Measurements from ENCODE around the gene LGALS7B.
"Not testable (repeated sequence)": the region's sequence is repeated elsewhere in the genome, so short reads cannot be mapped to it uniquely, and the experiment has no call there.

LGALS7B gene

DNA sequence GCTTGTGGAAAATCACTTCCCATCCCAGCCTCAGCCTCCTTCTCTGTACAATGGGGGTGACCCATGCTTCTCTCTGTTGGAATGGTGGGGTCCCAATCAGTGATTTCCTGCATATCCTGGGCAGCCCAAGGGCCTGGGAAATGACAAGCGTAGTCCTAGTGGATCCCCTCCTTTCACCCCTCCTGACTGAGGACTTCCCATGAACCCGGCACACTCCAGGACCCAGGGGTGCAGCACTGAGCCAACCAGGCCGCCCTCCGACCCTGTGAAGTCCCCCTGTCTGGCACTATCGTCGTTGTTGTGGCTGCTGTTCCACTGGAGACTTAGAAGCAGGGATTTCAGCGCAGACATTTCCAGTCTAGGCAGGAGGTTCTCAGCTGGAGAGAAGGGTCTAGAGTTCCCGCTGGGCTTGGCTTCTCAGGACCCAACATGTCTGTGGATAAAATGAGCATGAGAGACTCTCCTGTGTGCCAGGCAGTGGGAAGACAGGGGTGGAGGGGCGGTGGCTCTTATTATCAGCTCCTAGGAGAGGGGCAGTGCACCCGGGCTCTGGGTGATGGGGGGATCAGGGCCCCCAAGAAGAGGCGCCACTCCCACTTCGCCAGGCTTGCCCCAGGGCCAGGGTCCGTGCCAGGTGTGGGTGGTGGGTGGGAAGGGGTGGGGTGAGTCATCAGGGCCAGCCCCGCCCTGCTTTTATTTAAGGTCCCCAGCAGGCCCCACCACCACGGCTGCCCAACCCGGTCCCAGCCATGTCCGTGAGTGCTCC lies at the start of gene LGALS7B:
Gene LGALS7B (plus strand): TSS at position 723 of the 766 bp plus-strand sequence. CDS start 27 bp downstream, at position 750.
- DNase-seq: no peak

DNA sequence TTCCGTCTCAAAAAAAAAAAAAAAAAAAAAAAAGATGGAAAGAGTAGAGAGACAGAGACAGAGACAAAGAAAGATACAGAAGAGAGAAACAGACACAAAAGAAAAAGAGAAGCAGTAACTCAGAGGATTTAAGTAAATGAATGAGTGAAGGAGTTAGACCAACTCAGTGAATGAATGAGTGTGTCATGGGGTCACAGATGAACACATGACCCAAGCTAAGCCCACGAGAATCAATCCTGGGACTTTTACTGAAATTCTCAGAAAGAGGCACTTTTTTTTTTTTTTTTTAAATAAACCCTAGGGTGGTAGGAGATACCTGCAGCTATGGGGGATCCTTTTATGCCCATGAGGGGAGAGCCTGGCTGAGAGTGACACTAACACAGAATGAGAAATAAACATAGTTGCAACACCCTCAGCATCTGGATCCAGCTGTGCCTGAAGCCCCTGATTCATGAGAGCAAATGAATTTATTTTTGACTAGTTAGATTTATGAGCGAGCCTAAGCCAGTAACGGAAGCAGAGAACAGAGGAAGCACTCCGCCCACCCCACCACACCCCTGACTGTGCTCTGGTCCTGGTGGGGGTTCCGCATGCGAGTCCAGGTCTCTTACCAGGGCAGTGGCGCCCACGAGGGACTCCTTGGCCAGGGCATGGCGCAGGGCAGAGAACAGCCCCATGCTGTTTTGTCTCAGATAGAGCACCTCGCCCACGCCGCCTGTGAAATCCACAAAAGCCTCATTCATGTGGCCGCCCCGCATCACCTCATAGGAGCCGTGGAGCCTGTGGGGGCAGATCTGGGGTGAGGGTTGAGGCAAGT lies 49.4 kb upstream of the LGALS7B start:
- DNase-seq: no peak

DNA sequence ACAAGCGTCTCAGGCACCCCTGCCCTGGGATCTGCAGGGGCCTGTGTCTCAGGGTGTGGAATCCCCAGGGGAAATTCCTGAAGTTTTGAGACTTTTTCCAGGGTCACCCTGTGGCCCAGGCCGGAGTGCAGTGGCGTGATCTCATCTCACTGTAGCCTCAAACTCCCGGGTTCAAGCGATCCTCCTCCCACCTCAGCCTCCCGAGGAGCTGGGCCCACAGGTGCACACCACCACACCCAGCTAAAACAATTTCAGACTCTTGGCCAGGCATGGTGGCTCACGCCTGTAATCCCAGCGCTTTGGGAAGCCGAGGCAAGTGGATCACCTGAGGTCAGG lies 48.8 kb upstream of the LGALS7B start:
- DNase-seq: no peak

DNA sequence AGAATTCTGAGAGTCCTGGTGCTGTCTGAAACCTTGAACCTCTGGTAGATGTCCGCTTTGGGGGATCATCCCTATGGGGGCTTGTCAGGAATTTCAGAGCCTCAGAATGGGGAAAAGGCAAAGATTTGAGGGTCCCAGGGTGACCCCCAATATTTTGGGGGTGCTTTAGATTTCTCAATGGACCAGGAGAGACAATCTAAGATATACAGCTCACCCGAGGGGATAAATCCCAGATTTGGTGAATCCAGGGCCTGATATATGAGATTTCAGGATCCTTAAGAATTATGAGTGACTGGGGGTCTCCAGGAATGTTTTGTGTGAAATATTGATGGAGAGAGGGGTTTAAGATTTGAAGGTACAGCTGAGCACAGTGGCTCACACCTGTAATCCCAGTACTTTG lies 48.1 kb upstream of the LGALS7B start:
- DNase-seq: no peak

DNA sequence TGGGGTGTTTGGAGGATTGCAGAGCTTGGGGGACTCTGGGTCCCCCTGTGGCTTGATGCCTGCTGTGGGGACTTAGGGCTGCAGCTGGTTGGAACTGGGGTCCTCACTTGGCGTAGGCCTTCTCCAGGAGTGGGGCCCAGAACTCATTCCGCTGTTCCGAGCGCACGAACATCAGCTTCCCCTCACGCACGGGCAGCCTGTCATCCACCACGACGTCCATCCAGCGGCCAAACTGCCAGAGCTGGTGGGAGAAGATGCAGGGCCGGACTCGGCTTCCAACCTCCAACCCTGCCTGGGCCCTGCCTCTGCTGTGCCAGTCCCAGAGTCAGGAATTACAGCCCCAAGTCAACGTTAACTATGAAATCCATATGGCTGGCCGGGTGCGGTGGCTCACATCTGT lies 47.3 kb upstream of the LGALS7B start:
- DNase-seq: no peak

DNA sequence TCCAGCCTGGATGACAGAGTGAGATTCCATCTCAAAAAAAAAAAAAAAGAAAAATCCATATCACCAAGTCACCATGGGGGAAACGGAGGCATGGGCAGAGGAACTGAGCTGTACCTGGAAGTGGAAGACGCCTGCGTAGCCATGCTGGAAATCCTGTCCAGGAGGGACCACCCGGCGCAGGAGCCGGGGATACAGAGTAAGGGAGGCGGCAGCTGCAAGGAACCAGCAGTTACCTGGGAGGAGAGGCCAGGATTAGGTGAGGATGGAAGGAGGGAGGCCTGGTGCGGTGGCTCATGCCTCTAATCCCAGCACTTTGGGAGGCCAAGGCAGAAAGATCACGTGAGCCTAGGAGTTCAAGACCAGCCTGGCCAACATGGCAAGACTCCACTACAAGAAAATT lies 46.7 kb upstream of the LGALS7B start:
- DNase-seq: no peak

DNA sequence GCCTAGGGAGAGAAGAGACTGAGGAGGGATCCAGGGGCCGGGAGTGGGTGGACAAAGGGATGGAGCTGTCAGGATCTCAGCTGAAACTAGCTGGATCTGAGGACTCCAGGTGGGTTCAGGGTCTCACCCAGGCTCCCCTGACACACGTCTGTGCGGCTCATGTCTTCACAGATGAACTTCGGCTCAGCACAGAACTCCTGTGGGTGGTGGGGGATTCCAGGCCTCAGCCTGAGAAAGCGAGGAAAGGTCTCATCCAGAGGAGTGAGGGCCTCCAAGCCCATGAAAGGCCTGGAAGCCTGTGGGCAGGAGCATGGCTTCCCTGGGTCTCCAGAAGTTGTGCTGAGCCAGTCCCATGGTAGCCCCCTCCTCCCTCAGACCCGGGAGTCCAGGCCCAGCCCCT lies 46.1 kb upstream of the LGALS7B start:
- no peak for DNase-seq

DNA sequence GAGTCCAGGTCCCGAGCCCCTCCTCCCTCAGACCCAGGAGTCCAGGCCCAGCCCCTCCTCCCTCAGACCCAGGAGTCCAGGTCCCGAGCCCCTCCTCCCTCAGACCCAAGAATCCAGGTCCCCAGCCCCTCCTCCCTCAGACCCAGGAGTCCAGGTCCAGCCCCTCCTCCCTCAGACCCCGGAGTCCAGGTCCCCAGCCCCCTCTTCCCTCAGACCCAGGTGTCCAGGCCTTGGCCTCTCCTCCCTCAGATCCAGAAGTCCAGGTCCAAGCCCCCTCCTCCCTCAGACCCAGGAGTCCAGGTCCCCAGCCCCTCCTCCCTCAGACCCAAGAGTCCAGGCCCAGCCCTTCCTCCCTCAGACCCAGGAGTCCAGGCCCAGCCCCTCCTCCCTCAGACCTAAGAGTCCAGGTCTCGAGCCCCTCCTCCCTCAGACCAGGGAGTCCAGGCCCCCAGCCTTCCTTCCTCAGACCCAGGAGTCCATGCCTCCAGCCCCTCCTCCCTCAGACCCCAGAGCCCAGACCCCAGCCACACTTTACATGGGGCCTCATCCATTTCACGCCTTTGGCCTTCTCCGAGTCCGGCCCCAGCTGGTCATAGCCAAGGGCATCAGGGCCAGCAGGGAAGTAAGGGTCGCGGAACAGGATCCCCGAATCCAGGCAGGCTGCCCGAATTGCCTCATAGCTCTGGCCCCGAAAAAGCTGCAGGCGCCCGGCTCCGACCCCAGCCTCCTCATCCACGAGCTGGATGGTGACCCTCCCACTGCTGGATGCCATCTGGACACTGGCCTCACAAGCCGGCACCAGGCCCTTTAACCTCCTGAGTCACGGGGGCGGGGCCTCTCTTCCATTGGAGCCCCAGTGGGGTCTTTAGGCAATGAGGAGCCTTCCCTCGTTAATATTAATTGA lies 45.4 kb upstream of the LGALS7B start:
- no peak for DNase-seq

DNA sequence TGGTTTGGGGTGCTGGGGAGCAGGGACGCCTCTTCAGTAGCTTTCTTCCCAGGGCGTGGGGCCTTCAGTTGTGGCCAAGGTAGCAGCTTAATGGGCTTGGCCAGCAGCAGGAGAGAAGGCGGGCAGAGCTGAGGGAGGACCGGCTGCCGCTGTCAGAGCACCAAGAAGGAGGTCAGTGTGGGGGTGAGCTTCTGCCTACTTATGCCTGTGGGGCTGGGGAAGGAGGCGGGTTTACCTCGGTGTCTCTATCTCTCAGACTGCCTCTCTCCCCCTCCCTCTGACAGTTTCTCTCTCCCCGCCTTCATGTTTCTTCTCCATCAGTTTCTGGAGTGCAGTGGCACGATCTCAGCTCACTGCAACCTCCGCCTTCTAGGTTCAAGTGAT lies 44.7 kb upstream of the LGALS7B start, which contains the start of gene CAPN12:
Gene CAPN12 (minus strand): TSS at position 177 of the 384 bp plus-strand sequence. CDS start 309 bp downstream, outside the sequence.
- no peak for DNase-seq

DNA sequence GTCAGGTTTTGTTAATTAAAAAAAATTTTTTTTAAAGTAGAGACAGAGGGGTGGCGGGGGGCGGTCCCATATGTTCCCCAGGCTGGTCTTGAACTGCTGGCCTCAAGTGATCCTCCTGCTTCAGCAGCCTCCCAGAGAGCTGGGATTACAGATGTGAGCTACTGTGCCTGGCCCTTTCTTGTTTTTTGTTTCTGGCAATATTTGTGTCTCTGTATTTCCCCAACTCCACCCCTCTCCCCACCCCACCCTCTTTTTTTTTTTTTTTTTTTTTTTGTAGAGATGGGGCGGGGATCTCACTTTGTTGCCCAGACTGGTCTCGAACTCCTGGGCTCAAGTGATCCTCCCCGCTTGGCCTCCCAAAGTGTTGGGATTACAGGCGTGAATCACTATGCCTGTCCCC lies 44.1 kb upstream of the LGALS7B start:
- no peak for DNase-seq

DNA sequence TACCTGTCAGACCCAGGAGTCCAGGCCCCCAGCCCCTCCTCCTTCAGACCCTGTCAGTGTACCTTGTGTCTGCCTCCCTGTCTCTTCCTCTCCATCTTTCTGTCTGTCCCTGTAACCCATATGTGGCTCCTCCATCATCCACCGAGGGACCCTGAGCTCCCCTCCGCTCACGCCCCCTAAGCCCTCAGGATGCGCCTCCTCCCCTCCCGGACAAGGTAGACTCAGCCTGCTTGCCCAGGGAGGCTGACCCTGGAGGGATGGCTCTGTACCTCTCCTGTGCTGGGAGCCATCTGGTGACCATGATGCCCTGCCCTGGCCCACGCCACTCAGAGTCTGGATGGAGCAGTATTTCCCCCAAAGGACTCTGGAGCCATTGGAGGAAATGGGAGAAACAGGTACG lies 43.7 kb upstream of the LGALS7B start:
- DNase-seq: no peak

DNA sequence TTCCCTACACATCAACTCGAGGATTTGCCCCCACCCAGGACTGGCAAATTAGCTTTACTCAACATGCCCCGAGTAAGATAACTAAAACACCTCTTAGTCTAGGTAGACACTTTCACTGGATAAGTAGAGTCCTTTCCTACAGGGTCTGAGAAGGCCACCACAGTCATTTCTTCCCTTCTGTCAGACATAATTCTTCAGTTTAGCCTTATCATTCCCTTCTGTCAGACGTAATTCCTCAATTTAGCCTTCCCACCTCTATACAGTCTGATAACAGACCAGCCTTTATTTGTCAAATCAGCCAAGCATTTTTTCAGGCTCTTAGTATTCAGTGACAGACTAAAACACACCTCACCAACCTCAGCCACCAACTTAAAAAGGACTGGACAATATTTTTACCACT lies 35.2 kb upstream of the LGALS7B start:
- peak; percentile 16 for DNase-seq

DNA sequence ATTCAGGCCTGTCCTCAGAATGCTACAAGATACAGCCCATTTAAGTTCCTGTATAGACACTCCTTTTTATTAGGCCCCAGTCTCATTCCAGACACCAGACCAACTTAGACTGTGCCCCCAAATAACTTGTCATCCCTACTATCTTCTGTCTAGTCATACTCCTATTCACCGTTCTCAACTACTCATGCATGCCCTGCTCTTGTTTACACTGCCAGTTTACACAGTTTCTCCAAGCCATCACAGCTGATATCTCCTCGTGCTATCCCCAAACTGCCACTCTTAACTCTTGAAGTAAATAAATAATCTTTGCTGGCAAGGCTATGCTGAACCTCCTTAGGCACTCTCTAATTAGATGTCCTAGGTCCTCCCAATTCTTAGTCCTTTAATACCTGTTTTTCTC lies 34.8 kb upstream of the LGALS7B start:
- not testable (repeated sequence) for DNase-seq

DNA sequence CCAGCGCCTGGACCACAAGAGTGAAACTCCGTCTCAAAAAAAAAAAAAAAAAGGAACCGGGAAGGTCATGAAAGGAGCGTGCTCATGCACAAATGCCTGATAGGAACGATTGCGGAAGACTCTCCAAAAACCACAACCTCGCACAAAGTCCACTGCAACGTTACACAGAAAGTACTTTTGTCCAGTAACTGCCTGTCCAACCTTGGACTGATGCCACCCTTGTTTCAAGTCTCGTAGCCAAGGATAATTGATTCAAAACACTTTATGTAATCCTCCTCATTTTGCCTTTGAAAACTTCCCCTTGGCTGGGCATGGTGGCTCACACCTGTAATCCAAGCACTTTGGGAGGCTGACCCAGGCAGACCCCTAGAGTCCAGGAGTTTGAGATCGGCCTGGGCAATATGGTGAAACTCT lies 29.4 kb upstream of the LGALS7B start:
- DNase-seq: peak; percentile 68

DNA sequence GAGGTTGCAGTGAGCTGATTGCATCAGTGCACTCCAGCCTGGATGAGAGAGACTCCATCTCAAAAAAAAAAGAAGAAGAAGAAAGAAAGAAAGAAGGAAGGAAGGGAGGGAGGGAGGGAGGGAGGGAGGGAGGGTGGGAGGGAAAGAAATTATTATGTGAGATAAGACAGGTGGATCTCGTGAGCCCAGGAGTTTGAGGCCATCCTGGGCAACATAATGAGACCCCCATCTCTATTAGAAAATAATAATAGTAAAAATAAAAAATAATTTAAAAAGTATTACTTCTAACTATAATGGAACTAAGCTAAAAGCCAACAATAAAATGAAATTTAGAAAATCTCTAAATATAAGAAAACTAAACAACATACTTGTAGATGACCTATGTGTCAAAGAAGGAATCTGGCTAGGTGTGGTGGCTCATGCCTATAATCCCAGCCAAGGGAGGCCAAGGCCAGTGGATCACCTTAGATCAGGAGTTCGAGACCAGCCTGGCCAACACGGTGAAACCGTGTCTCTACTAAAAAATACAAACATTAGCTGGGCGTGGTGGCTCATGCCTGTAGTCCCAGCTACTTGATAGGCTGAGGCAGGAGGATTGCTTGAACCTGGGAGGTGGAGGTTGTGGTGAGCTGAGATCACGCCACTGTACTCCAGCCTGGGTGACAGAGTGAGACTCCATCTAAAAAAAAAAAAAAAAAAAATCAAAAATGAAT lies 28.0 kb upstream of the LGALS7B start:
- DNase-seq: not testable (repeated sequence)

DNA sequence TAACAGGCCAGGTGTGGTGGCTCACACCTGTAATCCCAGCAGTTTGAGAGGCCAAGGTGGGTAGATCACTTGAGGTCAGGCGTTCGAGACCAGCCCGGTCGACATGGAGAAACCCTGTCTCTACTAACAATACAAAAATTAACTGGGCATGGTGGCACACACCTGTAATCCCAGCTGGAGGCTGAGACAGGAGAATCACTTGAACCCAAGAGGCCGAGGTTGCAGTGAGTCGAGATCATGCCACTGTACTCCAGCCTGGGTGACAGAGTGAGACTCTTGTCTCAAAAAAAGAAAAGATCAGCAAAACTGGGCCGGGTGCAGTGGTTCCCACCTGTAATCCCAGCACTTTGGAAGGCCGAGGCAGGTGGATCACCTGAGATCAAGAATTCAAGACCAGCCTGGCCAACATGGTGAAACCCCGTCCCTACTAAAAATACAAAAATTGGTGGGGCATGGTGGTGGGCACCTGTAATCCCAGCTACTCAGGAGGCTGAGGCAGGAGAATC lies 27.1 kb upstream of the LGALS7B start:
- DNase-seq: not testable (repeated sequence)

DNA sequence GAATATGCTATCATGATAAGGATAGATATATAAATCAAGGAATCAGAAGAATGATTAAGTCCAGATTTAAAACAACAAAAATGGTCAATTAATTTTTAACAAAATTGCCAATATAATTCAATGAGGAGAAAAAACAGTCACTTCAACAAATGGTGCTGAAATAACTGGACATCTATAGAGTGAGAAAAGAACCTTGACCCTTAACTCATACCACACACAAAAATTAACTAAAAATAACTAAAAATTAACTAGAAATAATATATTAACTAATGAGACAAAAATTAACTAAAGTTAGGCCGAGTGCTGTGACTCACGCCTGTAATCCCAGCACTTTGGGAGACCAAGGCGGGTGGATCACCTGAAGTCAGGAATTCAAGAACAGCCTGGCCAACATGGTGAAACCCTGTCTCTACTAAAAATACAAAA lies 25.2 kb upstream of the LGALS7B start:
- DNase-seq: no peak

DNA sequence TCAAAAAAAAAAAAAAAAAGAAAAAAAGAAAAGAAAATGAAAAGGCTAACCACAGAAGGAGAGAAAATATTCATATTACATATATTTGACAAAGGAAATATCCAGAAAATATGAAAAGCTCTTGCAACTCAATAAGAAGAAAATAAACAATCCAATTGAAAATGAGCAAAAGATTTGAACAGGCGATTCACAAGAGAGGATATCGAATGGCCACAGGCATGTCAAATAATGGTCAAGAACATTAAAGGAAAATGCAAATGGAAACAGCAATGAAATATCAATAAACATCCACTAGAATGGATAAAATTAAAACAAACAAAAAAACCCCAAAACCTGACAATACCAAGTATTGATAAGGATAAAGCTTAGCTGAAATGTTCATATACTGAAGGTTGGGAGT lies 23.8 kb upstream of the LGALS7B start:
- DNase-seq: no peak

DNA sequence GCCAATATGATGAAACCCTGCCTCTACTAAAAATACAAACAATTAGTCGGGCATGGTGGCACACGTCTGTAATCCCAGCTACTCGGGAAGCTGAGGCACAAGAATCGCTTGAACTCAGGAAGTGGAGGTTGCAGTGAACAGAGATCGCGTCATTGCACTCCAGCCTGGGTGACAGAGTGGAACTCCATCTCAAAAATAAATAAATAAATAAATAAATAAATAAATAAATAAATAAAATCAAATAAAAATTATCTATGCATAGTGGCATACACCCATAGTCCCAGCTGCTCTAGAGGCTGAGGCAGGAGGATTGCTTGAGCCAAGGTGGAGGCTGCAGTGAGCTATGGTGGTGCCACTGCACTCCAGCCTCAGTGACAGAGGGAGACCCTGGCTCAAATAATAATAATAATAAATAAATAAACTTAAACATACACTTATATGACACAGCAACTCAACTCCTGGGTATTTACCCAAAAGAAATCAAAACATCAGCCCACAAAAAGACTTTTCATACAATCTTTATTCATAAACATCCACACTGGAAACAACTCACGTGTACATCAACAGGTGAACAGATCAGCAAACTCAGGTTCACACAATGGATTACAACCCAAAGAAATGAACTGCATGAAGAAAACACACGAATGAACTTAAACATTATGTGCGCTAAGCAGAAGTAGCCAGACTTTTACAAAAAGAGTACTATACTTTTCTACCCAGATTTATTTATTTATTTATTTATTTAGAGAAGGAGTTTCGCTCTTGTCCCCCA lies 22.5 kb upstream of the LGALS7B start:
- no peak for DNase-seq

DNA sequence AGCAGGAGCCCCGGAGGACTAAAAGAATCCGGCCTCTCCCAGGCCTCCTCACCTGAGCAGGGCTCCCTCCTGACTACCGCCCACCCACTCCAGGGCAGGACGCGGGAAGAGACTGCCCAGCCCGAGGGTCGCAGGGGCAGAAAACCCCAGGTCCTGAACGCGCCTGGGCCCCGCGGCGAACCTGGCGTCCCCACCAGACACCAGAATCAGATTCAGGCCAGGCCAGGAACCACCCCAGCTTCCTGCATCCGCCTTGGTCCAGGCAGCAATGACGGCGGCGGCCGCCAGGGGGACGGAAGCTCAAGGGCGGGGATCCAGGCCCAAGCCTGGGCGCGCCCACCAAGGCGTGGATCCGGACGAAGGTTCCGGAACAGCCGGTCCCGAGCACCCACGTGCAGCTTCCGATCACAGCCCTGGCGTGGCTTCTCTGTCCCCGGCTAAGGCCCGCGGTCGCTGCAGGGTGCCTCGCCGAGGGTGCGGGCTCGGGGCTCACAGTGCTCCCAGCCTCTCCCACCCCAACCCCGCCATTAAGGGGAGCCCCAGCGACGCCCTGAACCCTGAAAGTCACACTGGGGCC lies 19.3 kb upstream of the LGALS7B start:
- peak; percentile 51 for DNase-seq

Measured in OCI-M1 (cell line).